ENCODE results near the gene NR2C2.

The NR2C2 gene

GRCh38 chr3:15060029-15060428, 112.6 kb downstream of the NR2C2 start:
- DNase-seq (ENCODE audit: low read depth in 2 of 2, low spot score in 1 of 2): no peak

- DNase-seq (ENCODE audit: low read depth in 2 of 2, low spot score in 1 of 2): no peak
Measured at GRCh38 chr3:15063238-15063637, 115.9 kb downstream of the NR2C2 start.

DNA sequence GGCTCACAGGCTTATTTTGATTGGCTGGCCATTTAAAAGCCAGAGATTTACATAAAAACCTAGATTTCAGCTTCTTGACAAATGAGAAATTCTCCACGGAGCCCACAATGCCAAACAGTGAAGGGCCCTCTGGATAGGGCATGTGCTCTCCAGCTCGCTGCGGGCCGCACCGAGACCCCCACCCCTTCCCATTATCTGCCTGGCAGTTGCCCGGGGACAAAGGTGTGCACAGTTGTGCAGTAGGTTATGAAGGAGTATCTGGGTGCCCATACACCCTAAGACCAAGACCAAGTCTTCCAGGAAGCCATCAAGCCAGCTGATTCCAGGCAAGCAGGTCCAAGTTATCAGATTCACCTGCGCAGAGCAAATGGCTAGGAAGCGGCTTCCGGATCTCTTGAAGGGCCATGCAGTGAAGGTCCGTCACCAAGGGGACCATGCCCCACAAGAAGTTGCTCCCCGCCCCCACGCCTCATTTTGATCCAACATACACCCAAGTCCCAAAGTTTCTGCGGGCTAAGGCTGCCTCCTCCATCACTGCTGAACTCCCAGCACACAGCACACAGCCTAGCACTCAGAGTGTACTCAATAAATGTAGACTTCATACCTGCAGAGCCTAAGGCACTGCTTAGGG, 116.4 kb downstream of the NR2C2 start:
- DNase-seq (ENCODE audit: low read depth in 2 of 2, low spot score in 1 of 2): no peak

DNA sequence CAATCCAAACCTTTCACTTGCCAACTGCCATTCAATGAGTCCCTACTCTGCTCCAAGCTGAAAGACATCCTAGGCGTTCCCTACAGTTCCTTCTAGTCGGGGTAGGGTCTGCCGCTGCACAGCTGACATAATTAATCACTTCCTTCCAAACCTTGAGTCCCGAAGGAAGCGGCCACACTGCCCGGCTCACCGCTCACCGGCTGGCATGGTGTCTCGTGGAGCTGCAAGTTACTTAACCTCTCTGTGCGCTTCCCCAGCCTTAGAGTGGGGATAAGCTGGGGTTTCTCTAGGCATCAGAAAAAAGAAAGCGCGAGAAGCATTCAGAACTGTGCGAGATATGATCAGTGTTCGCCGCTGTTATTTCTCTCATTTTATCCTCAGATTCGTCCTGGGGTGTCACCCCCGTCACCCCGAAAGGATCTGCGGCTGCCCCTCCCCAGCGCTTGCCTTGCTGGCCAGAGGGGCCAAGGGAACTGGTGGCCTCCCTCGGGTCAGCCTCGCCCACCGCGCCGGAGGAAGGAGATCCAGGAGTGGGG, 117.0 kb downstream of the NR2C2 start:
- DNase-seq (ENCODE audit: low read depth in 2 of 2, low spot score in 1 of 2): no peak

DNA sequence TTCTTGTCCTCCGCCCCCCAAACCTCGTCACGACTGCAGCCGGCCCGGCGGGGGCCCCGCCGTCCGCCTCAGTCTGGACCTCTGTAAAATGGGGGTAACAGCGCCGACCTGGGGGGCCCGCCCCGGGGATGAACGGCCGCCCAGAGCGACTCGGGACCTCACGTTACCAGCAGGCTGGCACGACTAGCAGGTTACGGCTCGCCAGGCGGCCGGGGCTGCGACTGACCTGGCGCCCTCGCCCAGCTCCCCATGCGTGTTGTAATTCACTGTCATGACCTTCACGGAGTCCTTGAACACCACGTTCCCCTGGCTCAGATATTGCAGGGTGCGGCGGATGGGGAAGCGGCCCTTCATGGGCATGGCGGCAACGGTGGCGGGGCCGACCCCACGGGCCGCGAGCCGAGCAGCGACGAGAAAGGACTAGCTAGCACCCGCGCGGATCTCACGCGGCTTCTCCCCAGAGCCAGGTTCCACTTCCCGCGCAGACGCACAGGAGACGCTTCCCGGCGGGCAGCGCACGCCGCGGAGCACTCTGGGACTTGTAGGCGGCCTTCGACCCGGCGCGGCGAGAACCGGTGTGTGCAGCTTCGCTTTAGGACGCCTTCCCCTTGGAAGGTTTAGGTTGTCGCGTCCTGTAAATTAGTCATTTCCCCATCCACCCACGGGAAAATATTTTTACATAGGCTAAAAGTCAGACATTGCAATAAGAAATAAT, 117.6 kb downstream of the NR2C2 start, which contains the start of gene MRPS25:
Gene MRPS25, minus strand, starts transcription at position 481 of the 715 bp plus-strand sequence. Its CDS starts 121 bp downstream, at position 360.
- peak; percentile 69 to 80 for DNase-seq (ENCODE audit: low read depth in 2 of 2, low spot score in 1 of 2)

GRCh38 chr3:15065550-15066007, 118.2 kb downstream of the NR2C2 start:
- no peak for DNase-seq (ENCODE audit: low read depth in 2 of 2, low spot score in 1 of 2)

DNA sequence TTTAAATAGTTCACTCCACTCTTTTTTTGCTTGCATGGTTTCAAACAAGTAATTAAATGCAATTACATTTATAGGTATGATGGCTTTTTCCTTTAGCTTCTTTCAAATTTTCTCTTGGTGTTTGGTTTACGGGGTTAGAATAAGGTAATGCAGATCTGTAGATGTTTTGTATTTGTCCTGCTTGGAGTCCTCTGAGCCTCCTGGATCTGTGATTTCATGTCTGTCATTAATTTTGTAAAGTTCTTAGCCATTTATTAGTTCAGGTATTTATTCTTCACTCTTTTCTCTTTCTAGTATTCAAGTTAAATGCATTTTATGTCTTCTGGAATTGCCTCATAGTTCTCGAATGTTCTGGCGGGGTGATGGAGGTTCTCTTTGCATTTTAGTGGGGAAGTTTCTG, 119.1 kb downstream of the NR2C2 start:
- no peak for DNase-seq (ENCODE audit: low read depth in 2 of 2, low spot score in 1 of 2)

DNA sequence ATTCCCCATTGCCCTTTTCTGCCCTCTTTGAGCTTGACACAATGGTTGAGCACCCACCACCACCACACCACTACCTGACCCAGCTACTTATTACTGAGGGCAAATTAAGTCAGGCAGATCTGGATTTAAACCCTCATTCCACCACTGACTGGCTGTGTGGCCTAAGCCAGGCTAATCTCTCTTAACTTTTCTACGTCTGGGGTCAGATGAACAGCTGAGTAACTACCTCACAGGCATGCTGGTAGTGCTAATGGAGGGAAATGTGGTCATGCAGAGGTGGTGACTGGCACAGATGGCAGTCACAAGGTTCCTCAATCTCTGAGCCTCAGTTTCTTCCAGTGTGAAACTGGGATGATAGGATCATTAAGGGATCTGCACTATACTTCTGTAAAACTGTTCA, 122.1 kb downstream of the NR2C2 start:
- DNase-seq (ENCODE audit: low read depth in 2 of 2, low spot score in 1 of 2): no peak

- no peak for DNase-seq (ENCODE audit: low read depth in 2 of 2, low spot score in 1 of 2)
Measured at GRCh38 chr3:15071699-15072098, 124.3 kb downstream of the NR2C2 start.

- DNase-seq (ENCODE audit: low read depth in 2 of 2, low spot score in 1 of 2): no peak
Measured at GRCh38 chr3:15074500-15074899, 127.1 kb downstream of the NR2C2 start.

- DNase-seq (ENCODE audit: low read depth in 2 of 2, low spot score in 1 of 2): no peak
Measured at GRCh38 chr3:15079091-15079490, 131.7 kb downstream of the NR2C2 start.

GRCh38 chr3:15081960-15082664, 134.7 kb downstream of the NR2C2 start:
- DNase-seq (ENCODE audit: low read depth in 2 of 2, low spot score in 1 of 2): no peak

DNA sequence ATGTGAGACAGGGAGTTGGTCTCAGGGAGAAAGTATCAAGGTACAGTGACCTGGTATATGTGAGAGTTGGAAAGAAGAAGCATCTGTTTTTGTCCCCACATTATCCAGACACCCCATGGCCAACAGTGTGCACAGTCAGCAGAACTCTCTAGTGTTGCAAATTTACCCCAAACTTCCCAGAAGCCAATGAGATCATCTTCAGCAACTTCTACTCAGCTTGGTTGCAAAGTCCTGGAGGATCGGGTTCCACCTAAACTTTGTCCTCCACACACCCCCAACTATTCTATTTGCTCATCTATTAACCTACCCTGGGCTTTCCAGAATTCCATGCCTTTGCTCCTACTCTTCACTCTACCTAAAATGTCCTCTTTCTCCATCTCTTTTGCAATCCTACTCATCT, 135.9 kb downstream of the NR2C2 start:
- DNase-seq (ENCODE audit: low read depth in 2 of 2, low spot score in 1 of 2): no peak

DNA sequence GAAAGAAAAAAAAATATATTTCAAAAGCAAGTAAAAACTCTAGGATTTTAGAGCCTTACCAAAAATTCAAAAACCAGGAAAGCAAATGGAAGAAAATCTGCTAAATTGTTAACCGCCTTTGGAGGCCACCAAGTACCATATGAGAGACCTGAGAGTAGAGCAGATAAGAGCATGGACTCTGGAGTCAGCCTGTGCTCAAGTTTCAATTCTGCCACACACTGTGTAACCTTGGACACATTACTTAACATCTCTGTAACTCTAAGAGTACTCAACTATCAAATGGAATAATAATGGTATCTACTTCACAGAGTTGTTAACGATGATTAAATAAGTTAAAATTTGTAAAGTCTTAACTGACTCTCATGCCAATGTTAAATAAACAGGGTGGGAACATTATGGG, 138.9 kb downstream of the NR2C2 start:
- no peak for DNase-seq (ENCODE audit: low read depth in 2 of 2, low spot score in 1 of 2)

- DNase-seq (ENCODE audit: low read depth in 2 of 2, low spot score in 1 of 2): no peak
Measured at GRCh38 chr3:15086699-15087098, 139.3 kb downstream of the NR2C2 start.

GRCh38 chr3:15089201-15089600, 141.8 kb downstream of the NR2C2 start:
- no peak for DNase-seq (ENCODE audit: low read depth in 2 of 2, low spot score in 1 of 2)

- no peak for DNase-seq (ENCODE audit: low read depth in 2 of 2, low spot score in 1 of 2)
Measured at GRCh38 chr3:15091575-15091974, 144.2 kb downstream of the NR2C2 start.

GRCh38 chr3:15092686-15093085, 145.3 kb downstream of the NR2C2 start:
- DNase-seq (ENCODE audit: low read depth in 2 of 2, low spot score in 1 of 2): no peak

GRCh38 chr3:15094187-15094875, 146.9 kb downstream of the NR2C2 start:
- DNase-seq (ENCODE audit: low read depth in 2 of 2, low spot score in 1 of 2): no peak

DNA sequence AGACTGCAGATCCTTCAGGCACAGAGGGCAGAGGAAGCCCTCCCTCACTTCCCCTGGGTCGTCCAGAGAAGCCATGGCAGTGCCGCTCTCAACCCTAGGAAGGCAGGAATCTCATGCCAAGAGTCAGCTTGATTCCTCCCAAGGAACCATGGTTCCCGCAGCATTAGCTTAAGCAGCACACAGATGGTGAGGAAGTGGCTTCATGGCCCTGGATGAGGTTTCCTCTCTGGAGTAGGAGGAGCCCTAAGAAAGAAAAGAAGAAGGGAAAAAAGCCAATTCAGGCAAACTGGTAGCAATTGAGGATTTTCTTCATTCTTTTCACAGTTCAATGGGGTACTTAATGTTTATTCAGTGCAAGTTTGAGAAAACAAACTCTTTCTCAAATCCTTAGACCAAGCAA, 148.7 kb downstream of the NR2C2 start:
- DNase-seq (ENCODE audit: low read depth in 2 of 2, low spot score in 1 of 2): no peak

GRCh38 chr3:15097891-15098290, 150.5 kb downstream of the NR2C2 start:
- no peak for DNase-seq (ENCODE audit: low read depth in 2 of 2, low spot score in 1 of 2)

Measured in stimulated activated CD8-positive, alpha-beta memory T cell treated with anti-CD3 and anti-CD28 coated beads, Interleukin-4, amount 100 ng/mL, for 4 hours (primary cell).